AG04449 (cell line): ENCODE data around the gene CELA3A.
"Not testable (repeated sequence)": the region's sequence is repeated elsewhere in the genome, so short reads cannot be mapped to it uniquely, and the experiment has no call there.

ENCODE experiments used
- CTCF ChIA-PET: fragments of 350-600 bp; formaldehyde crosslinking; extraction: SDS; loops from one replicate; lab custom pipeline; 2021; ENCODE audit warnings: antibody characterized with exemption; lab: Yijun Ruan, JAX
- POLR2A ChIA-PET: fragments of 400-600, 350-600 bp; formaldehyde crosslinking; extraction: SDS; loops from one replicate; lab custom pipeline; 2020; ENCODE audit warnings: antibody characterized with exemption, inconsistent platforms; lab: Yijun Ruan, JAX
- DNase-seq: peaks from one replicate; pipeline ENCODE4 v3.0.0-alpha.2; 2010; ENCODE audit warnings: low read depth, low spot score
- H3K4me3 ChIP-seq: 2 replicates; pipeline ENCODE4 v1.5.1; 2011; ENCODE audit warnings: low read depth, mild to moderate bottlenecking, control low read depth, low read length
- TF ChIP-seq, protein P1 (sequence below): IDR thresholded peaks from one replicate; pipeline ENCODE4 v1.5.1; 2011; ENCODE audit warnings: mild to moderate bottlenecking, moderate library complexity, low read length, control low read depth, inconsistent platforms; ENCODE audit not compliant: insufficient read depth; ENCODE audit errors: missing control alignments

Gene CELA3A

DNA sequence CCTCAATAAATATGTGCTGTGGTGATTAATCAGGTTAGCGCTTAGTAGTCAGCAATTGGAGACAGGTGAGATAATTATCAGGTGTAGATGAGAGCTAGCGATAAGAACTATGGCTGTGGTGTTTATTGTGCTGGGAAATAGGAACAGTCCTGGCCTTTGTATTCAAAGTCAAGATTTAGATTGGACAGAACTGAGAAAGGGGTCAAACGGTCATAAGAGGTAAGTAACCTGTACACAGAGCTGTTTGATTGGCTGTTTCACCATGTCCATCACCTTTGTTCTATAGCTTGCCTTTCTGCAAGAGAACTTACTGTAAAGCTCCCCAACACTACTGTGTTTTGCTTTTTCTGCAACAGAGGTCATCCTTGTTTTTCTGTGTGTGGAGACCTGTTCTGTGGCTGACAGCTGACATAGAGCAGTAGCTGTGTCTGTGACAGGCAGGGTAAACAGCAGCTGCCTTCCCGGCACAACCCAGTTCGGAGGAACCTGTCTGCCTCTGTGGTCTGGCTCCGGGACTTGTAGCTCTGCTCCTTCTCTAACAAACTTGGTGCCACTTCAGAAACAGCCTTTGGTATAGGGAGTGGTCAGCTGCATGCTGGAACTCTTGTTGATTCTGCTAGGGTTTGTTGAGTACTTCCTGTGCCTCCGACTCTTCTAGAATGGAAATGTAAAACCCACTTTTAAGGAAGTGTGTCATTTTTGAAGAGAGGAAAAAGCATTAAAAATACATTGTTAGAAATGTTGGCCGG lies 29.9 kb downstream of the CELA3A start:
- H3K4me3 ChIP-seq = no peak overlapping the region
- ChIA-PET POLR2A (no interaction called here), CTCF (no interaction called here)
- TF ChIP-seq, protein P1, sequence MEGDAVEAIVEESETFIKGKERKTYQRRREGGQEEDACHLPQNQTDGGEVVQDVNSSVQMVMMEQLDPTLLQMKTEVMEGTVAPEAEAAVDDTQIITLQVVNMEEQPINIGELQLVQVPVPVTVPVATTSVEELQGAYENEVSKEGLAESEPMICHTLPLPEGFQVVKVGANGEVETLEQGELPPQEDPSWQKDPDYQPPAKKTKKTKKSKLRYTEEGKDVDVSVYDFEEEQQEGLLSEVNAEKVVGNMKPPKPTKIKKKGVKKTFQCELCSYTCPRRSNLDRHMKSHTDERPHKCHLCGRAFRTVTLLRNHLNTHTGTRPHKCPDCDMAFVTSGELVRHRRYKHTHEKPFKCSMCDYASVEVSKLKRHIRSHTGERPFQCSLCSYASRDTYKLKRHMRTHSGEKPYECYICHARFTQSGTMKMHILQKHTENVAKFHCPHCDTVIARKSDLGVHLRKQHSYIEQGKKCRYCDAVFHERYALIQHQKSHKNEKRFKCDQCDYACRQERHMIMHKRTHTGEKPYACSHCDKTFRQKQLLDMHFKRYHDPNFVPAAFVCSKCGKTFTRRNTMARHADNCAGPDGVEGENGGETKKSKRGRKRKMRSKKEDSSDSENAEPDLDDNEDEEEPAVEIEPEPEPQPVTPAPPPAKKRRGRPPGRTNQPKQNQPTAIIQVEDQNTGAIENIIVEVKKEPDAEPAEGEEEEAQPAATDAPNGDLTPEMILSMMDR = no peak
- DNase-seq = no peak

DNA sequence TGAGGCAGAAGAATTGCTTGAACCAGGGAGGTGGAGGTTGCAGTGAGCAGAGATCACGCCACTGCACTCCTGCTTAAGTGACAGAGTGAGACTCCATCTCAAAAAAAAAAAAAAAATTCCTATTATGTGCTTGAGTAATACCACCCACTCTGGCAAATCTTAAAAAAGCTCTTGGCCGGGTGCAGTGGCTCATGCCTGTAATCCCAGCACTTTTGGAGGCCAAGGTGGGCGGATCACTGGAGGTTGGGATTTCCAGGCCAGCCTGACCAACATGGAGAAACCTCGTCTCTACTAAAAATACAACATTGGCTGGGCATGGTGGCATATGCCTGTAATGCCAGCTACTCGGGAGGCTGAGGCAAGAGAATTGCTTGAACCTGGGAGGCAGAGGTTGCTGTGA lies 33.4 kb downstream of the CELA3A start:
- H3K4me3 ChIP-seq, POLR2A ChIA-PET, DNase-seq: not testable (repeated sequence)
- CTCF ChIA-PET = interaction anchor here (0.7 to 0.8 kb wide), 2 partner anchors 10 to 1509 kb away, joined by 3 read pairs; no protein-coding TSS in a partner anchor

DNA sequence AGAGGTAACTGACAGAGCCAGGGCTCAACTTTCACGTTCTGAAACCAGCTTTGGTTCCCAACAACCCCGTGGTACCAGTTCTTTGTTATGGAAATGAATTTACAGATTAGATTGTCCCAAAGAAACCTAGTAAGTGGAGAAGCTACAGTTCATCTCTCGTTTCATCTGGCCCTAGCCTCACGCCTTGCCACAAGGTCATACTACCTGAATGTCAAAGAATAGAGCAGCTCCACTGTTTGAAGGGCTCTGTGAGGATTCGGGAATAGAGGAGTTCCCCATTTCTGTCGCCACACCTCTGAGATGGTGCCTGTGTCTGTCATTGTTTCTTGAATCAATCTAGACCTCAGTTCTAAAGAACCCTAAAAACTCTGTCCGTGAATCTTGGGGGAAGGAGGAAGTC lies 36.1 kb downstream of the CELA3A start:
- no peak for DNase-seq
- no peak overlapping the region for H3K4me3 ChIP-seq
- CTCF ChIA-PET = interaction anchor here (0.7 to 1.7 kb wide), 2 partner anchors 15 to 17 kb away, joined by 3 to 4 read pairs; no protein-coding TSS in a partner anchor
- TF ChIP-seq, protein P1 = no peak
- POLR2A ChIA-PET = no interaction called here

DNA sequence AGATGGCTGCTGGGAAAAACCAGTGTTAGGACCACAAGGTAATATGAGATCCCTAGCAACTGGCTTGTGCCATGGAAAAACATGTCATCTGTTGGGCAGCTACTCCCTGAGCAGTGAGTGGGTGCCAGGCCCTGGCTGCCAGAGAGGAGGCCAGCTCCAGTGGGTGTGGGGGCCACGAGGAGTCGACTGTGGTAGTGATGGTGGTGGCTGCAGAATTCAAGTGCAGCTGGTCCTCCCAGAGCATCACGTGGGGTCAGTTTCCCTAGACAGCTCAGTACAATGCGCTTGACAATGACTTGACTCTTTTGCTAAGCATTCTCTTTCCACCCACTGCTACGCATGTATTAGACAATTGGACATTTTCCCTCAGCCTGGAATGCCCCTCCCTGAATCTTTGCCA lies 36.6 kb downstream of the CELA3A start:
- ChIA-PET CTCF (interaction anchor here (1.7 kb wide), 1 partner anchor 15 kb away, joined by 4 read pairs; no protein-coding TSS in a partner anchor), POLR2A (no interaction called here)
- TF ChIP-seq, protein P1 = no peak
- no peak overlapping the region for H3K4me3 ChIP-seq
- no peak for DNase-seq

DNA sequence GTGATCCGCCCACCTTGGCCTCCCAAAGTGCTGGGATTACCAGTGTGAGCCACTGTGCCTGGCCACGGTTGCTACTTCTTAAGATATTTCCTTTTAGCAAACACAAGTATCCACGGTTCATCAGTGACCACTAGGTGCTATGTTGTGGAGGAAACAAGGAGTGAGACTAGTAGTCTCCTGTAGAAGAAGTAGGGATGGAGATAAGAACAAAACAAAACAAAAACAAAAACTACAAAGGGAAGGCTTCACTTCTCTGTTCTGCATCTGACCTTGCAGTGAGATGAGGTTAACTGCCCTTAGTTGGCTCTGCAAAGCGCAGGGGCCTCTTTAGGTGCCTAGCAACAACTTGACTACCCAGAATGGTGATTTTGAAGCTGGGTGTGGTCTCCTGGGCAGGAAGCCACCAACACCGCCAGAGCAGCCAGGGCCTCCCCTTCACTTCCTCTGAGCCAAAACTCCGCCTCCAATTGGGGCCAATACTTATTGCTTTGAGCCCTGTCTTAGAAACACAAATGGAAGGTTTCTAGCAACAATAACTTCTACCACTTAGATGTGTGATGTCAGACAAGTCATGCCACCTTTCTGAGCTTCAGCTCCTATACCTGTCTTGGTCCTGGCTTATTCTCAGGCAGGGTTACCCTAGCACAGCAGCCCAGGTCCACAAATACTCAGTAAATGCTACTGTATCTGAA lies 38.3 kb downstream of the CELA3A start:
- DNase-seq = no peak
- ChIA-PET POLR2A (interaction anchor here (1.6 kb wide), 1 partner anchor 12 kb away, joined by 3 read pairs; the partner anchor contains the start of gene CDC42), CTCF (interaction anchor here (1.0 to 1.3 kb wide), 4 partner anchors 9 to 66 kb away, joined by 3 to 7 read pairs (median 3); no protein-coding TSS in a partner anchor)
- TF ChIP-seq, protein P1 = no peak
- no peak overlapping the region for H3K4me3 ChIP-seq

DNA sequence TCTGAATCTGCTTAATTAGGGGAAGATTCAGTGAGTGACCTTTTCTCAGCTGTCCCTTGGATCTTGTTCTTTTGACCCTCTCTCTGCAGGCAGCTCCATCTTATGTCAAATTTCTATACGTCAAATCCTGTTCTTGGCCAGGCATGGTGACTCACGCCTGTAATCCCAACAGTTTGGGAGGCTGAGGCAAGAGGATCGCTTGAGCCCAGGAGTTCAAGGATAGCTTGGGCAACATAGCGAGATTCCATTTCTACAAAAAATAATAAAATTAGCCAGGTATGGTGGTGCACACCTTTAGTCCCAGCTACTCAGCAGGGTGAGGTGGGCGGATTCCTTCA lies 38.8 kb downstream of the CELA3A start:
- ChIA-PET CTCF (interaction anchor here (1.0 to 1.3 kb wide), 4 partner anchors 9 to 65 kb away, joined by 3 to 7 read pairs (median 3); no protein-coding TSS in a partner anchor), POLR2A (interaction anchor here (1.6 kb wide), 1 partner anchor 12 kb away, joined by 3 read pairs; the partner anchor contains the start of gene CDC42)
- DNase-seq = no peak
- H3K4me3 ChIP-seq = no peak overlapping the region
- TF ChIP-seq, protein P1 = no peak
